NCI-H1092 (cell line): ENCODE results near the gene MYH6.
A peak's percentile ranks its signal among the peaks of the same experiment; 100 is the strongest.
"Not testable (repeated sequence)": the region's sequence is repeated elsewhere in the genome, so short reads cannot be mapped to it uniquely, and the experiment has no call there.

Source experiments
- DNase-seq: peaks from one replicate; lab custom pipeline; 2025; lab: John Stamatoyannopoulos, UW

Gene MYH6

DNA sequence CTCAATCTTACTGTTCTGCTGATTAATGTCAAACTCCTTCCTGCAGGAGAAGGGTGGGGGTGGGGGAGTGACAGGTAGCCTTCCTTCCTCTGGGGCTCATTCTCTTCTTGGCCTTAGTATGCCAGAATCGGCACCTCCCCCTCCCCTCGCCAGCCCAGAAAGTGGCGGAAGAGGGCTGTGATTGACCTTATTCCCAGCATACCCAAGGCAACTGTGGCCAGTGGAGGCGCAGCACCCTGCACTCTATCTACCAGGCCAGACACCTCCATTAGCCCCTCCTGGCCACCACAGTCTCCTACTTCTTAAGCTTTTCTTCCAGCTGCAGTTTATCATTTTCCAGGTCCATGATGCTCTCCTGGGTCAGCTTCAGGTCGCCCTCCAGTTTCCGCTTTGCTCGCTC lies 15.5 kb downstream of the MYH6 start:
- no peak for DNase-seq

DNA sequence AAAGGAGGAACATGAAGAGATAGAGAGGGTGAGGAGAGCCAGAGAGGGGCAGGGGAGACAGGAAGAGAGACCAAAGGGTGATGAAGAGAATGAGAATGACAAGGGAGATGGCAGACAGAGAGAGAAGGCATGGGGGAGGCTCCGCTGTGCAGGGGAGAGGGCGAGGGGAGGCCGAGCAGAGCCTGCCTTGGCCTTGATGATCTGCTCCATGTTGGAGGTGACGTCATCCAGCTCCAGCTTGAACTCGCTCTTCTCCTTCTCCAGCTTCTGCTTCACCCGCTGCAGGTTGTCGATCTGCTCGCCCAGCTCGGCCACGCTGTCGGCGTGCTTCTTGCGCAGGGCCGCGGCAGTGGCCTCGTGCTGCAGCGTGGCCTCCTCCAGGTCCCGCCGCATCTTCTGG lies 18.2 kb downstream of the MYH6 start:
- not testable (repeated sequence) for DNase-seq

DNA sequence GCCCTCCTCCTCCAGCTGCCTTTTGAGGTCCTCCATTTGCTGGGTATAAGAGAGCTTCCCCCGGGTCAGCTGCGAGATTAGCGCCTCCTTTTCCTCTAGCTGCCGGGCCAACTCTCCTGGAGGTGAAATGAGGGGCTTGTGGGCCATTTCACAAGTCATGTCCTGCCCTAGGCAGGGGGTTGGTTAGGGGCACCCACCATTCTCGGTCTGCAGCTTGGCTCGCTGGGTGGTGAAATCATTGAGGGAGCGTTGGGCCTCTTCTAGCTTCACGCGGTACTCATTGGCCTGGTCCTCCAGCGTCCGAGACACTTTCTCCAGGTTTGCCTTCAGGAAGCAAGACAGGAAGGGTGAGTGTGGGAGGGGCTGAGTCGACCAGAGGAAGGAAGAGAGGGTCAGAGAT lies 18.7 kb downstream of the MYH6 start:
- DNase-seq, result no peak

DNA sequence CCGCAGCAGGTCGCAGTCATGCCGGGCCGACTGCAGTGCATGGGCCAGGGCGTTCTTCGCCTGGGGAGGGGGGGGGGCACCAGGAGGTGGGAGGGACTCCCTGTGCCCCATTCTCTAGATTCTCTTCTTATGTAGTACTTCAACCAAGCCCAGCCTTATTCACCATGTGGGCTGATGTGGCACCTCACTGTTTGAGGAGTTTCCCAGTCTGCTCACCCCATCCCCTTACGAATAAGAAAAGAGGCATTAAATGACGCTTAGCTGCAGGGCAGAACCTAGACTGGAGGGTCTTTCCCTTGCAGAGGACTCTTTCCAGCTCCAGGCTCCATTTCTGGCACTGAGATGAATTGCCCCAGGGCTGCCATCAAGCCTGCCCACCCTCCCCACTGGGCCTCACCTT lies 19.1 kb downstream of the MYH6 start:
- DNase-seq, result no peak

DNA sequence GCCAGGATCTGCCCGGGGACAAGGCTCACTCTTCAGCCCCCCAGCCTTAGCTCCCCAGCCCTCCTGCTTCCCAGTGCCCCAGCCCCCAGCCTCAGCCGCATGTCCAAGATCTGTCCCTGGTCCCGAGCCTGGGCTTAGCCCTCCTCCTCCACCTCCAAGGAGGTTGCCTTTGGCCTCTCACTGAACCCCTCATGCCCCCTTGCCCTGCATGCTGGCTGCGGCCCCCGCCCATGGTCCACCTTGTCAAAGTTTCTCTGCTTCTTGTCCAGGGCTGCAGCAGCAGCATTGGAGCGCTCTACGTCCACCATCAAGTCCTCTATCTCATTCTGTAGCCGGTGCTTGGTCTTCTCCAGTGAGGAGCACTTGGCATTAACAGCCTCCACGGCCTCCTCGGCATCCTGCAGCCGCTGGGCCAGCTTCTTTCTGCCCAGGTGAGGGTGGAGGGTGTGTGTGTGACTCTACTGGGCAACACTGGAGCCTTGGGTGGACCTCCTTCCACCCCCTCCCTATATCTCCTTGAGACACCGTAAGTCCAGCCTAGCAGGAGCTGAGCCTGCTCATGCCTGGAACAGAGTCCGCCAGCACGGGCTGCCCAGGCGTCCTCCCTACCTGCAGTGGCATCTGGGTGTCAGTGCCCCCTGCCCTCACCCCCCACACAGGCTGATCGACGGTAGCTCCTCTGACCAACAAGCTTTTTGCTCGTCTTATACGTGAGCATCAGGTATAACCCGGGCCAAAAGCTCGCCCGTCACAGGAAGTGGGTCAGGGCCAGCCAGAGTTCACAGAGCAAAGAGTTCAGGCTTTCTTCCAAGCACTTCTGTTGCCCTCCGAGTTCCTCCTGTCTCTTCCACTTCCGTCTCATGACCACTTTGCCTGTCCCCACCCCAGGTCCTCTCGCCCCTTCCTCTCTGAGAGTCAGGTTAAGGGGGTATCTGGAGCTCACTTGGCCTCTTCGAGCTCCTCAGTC lies 19.9 kb downstream of the MYH6 start:
- DNase-seq, result no peak

DNA sequence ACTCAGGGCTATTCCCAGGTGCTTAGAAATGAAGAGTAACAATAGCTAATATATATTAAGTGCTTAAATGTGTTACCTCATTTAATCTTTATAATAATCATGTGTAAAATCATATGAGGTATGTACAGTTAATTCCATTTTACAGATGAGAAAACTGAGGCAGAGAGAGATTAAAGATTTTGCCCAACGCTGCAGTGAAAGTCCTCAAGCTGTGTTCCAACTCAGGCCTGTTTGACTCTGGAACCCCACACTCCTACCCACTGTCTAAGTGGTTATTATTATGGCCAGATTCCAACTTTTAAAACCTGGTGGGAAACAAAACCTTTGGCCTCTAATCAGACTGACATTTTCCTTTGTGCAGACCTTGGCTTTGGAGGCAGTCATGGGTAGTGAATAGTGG lies 21.1 kb downstream of the MYH6 start:
- DNase-seq, result no peak

DNA sequence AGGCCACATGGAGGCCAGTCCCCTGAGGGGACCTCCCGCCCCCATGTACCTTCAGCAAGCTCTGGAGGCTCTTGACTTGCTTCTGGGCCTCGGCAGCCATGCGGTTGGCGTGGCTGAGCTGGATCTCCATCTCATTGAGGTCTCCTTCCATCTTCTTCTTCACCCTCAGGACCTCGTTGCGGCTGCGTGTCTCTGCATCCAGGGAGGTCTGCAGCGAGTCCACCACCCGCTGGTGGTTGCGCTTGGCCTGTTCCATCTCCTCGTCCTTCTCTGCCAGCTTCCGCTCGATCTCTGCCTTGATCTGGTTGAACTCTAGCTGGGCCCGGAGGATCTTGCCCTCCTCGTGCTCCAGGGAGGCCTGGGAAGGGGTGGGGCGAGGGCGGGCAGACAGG lies 21.8 kb downstream of the MYH6 start:
- DNase-seq, result not testable (repeated sequence)

DNA sequence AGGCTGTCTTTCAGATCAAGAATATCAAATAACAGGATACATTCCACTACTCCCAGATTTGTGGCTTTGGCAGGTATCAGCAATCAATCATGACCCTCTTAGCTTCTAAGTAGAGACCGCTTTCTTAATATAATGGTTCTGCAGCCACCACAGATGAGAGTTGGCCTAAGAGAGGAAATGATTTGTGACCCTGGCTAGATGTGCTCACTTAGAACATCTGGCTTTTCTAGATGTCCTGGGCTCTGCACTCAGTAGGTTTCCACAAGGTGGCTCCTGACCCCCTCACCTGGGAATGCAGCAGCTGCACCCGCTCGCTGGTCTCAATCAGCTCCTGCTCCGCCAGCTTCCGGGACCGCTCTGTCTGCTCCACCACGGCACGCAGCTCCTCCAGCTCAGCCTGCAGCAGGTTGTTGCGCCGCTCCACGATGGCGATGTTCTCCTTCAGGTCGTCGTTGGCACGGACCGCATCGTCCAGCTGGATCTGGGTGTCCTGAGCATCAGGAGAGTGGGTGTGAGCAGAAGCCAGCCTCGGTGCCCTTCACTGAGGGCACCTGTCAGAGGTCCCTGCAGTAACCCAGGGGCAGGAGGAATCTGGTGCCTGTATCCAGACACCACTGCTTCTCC lies 22.3 kb downstream of the MYH6 start:
- DNase-seq, result no peak

DNA sequence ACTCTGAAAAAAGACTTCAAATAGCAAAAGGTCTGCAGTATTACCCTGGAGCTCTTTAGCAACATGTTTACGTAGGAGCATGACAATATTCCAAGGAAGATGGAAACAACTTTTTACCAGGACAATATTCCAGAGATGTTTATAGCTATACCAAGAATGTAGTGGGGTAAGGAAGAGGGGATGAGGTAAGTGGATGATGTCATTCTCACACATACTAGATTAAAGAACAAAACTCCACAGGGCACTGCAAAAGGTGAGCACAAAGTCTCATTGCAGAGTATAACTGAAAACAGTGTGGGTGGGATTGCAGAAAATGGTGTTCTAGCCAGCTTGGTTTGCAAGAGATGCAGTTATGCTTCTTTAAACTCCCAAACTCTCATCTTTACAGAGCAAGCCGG lies 22.8 kb downstream of the MYH6 start:
- no peak for DNase-seq

DNA sequence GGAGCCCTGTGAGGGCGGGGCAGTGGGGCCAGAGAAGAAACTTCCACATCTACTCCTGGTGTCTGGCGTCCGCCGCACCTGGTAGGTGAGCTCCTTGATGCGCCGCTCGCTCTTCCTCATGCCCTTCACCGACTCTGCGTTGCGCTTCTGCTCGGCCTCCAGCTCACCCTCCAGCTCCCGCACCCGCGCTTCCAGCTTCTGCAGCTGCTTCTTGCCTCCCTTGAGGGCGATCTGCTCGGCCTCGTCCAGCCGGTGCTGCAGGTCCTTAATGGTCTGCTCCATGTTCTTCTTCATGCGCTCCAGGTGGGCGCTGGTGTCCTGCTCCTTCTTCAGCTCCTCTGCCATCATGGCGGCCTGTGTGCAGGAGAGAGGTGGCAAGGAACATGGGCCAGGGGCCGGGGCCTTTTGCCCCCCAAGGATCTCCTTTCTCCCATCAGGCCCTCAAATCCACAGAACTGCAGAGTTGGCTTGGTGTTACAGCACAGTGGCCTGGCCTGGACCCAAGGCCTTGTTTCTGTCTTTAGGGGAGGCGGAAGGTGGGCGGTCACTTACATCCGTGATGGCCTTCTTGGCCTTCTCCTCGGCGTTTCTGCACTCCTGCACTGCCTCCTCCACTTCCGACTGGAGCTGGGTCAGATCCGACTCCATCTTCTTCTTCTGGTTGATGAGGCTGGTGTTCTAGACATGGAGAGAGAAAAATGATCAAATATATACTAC lies 23.6 kb downstream of the MYH6 start:
- DNase-seq, result no peak

DNA sequence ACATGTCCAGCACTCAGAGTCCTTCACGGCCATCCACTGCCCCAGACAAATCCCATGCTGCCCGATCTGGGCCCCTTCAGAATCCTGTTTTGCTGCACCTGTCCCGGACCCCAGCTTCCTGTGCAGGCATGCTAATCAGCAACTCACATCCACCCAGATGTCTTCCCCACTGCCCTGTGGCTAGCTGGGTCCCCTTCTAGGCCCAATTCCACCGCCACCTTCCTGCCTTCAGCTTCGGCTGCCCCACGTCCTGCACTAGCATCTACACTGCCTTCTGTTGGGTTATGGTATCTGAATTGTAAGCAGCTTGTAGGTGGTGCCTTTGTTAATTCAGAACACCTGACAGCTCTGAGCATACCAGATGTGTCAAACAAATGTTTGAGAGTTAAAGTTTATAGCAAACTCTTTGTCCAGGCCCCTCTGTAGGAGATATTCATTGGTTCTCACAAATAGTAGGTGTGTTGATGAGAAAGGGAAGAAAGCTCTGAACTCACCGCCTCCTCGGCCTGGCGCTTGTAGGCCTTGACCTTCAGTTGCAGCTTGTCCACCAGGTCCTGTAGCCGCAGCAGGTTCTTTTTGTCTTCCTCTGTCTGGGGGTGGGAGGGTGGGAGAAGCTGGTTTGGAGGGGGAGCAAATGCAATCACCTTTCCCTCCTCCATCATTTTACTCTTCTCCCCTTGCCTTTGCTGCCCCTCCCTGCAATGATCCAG lies 25.2 kb downstream of the MYH6 start:
- DNase-seq, result no peak

DNA sequence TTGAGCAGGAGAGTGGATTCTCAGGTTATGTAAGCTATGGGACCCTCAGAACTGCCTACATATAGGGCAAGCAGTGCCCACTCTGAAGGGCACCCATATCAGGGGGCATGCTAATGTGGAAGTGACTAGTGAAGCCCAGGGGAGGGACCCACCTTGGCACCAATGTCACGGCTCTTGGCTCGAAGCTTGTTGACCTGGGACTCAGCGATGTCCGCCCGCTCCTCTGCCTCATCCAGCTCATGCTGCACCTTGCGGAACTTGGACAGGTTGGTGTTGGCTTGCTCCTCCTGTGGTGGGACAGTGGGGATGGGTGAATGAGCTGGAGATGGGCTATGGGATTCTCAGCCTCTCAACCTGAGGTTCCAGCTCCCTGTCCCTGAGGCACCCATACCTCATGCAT lies 25.8 kb downstream of the MYH6 start:
- DNase-seq, result no peak

DNA sequence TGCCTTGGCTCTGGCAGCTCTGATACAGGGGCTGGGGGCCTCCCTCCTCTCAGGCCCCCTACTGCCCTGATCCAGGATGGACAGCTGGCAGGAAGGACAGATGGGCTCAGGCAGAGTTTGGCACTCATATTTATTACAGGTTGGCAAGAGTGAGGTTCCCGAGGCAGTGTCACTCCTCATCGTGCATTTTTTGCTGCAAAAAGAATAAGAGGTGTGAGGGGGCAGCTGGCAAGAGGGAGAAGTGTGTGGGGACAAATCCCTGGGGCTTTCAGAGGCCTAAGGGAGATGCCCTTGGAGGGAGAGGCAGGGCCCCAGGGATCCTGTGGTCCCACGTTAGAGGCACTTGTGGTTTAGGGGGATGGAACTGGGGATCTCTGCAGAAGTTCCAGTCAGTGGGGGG lies 26.2 kb downstream of the MYH6 start:
- no peak for DNase-seq

DNA sequence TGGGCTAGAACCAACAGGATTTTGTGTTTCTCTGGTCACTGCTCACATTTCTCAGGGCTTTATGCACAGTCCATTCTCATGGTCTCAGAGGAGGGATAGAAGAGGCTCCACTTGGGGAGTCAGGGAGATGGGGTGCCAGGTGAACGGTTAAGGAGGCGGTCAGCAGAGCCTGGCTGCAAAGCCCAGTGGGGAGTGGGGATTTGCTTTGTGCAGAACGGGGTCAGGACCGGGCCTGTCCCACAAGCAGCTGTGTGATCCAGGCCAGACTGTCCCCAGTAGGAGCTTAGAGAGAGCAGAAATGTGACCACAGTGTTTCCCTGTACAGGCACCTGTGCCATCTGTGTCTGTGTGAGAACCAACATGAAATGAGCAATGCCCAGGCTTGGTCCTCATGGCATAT lies 27.1 kb downstream of the MYH6 start:
- no peak for DNase-seq

DNA sequence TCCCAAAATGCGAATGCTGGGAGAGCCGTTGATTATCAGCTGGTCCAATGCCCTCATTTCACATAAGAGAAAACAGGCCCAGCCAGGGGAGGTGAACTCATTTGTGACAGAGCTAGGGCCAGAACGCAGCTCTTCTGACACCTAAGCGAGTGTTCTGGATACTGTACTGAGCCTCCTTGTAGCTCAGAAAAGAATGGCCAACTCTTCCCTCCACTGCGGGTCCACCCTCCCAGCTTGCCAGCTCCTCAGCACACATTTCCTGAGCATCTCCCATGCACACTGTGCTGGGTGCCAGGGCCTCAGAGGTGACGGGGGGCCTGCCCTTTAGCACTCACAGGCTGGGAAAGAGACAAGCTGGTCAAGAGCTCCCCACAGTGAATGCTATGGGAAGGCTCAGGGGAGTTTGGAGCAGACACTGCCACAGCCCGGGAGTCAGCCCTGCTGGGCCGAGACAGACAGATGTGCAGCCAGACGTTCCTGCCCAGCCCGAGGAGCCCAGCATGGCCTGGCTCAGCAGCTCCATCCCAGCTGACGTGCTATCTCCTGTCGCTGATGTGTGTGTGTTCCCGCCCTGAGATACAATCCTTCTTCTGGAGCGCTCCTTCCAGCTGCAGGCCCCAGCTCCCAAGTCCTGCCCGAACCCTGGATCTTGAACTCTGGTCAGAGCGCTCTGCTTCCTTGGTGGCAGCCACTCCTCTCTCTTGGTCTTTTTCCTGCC lies 27.7 kb downstream of the MYH6 start:
- no peak for DNase-seq

DNA sequence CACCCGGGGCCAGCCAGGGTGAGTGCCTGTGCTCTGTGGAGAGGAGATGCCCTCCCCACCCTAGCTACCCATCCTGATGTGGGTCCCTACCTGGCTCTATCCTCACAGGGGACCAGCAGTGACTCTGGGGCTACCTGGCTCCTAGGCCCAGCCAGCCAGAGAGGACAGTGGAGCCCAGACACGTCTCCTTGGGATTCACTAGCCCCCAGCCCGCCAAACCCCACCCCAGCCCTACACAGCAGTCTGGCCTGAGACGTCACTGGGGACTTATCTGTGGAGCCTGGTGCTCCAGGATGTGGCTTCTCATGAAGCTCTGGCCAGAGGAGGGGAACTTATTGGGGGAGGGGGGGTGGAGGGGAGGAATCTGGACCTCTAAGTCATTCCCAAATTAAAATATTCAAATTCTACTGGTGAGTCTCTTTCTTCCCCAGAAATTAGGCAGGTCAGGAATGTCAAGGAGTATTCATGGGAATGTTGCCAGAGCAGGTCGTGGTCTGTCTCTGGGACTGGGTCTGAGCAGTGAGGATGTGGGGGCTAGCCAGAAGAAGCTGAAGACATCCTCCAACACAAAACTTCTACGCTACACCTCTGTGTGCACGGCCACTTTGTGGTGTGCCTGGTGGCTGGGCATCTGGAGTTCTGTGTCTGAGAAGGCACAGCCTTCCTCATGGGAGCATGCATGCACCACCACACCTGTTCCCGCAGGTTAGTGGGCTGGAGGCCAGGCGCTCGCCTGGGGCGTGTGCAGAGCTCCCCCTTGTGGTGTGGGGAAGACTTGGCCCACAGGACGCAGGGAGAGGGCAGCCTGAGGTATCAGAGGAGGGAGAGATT lies 28.5 kb downstream of the MYH6 start:
- peak; percentile 43 for DNase-seq

DNA sequence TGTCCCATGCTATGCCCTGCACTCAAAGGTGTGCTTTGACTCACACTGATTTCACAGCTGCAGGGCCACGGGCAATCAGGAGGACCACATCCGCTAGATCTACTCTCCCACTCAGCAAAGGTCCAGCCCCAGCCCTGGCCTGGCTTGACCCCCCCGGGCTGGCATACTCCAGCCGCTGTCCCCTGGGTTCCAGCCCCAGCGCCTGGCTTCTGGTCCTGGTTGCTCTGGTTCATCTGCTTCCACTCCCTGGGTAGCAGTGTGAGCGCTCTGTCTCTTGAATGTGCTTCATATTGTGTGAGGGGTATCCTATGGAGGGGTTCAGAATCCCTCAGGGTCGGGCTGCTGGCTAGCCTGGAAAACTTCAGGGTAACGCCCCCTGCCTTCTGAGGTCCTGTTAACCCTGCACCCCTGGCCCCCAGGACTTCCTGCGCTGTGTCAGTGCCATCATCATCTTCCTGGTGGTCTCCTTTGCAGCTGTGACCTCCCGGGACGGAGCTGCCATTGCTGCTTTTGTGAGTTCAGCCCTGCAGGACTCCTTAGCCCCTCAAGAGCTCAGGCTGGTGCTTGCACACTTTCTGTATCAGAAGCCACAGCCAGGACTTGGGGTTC lies 29.4 kb downstream of the MYH6 start:
- no peak for DNase-seq

DNA sequence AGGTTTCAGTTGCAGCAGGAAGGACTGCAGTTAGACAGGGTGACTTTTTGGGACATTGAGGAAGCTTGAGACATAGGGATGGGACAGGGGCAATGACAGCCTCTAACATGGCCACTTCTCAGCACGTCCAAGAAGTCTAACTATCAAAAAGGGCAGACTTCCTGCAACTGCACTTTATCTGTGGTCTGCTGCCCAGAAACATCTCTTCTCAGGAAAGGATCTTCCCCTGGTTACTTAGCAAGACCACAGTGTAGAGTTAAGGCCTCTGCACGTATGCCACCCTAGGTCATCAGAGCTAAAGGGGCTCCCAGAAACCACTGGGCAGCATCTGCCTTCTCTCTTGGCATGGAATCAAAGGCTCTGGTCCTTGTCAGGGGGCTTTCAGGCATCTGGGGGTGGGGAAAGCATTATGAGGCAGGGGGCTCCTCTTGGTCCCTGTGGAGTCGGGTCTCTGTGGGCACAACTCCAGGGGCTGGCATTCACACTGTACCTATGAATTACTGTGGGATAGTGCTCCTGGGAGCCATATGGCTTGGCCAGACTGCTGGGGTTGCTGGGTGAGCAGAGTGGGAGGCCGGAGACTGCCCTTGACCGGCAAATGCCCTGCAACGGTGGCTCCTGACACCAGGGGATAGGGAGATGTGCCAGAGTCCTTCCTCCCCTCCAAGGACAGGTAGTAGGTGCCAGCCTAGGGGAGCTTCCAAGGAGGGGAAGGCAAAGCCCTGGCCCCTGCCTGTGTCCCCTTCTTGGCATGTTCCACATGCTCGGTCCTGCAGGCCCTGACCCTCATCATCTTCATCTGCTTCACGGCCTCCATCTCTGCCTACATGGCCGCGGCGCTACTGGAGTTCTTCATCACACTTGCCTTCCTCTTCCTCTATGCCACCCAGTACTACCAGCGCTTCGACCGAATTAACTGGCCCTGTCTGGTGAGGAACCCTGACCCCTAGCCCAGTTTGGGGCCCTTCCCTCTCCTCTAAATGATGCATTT lies 30.2 kb downstream of the MYH6 start:
- DNase-seq, result no peak

DNA sequence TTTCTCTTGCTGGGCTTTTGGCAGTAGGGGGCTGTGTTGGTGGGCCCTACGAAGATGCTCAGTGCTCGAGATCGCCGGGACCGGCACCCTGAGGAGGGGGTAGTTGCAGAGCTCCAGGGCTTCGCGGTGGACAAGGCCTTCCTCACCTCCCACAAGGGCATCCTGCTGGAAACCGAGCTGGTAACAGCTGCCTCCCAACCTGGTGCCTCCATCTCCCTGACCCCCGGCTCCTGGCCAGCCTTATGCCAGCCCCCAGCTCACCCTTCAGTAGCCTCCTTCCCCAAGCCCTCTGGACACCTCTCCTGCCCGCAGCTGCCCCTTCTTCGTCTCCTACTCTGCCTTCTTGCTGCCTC lies 30.9 kb downstream of the MYH6 start:
- DNase-seq, result no peak
